Measurements from ENCODE around the gene FGF14.

DNA sequence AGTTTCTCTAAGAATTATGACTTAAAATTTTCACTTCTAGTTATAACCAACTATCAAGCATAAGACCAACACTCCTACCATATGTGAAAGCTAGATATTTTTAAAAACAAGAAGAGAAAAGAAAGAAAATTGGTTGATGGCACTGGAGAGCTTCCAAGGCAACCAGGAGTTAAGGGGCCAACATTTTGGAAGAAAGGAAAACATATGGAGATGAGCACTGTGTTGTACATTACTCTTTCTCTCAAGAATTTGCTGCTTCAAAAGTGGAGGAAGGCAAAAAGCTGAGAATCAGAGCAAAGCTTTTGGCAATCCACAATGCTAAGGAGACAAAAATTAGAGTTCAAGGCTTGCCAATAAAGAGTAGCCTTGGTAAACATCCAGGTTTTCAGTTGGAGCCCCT lies 503.2 kb downstream of the FGF14 start:
- TF ChIP-seq RFX5 (IDR thresholded peaks at IDR 0.05; ENCODE audit: low read depth, low read length) (no peak), POLR2A (IDR thresholded peaks at IDR 0.05; ENCODE audit: low read depth, low read length) (no peak)

Measured in IMR-90 (cell line).